K562 (cell line): Measurements from ENCODE around the gene RNASET2. TPM values are rescaled to one million over a fixed set of nuclear protein-coding genes. Genes with fewer than 3 reads are reported as not detected.
A peak's percentile ranks its signal among the peaks of the same experiment; 100 is the strongest.

ENCODE experiments used
- DDX20 ChIP-seq: fragments of 450-650 bp; IDR thresholded peaks from 2 replicates; pipeline ENCODE4 v1.6.1; 2016; ENCODE audit warnings: missing genetic modification characterization, low read depth, mild to moderate bottlenecking, missing compliant biosample characterization, moderate library complexity
- HCFC1 ChIP-seq: IDR thresholded peaks from 2 replicates; pipeline ENCODE4 v1.6.1; 2012; ENCODE audit warnings: low read depth, low read length, improper control_type of control experiment
- HNRNPUL1 ChIP-seq: fragments of 200-400 bp; formaldehyde crosslinking; IDR thresholded peaks from 2 replicates; pipeline ENCODE4 v1.6.1; 2017; ENCODE audit warnings: low read length
- MTA3 ChIP-seq: fragments of 450-650 bp; formaldehyde crosslinking; IDR thresholded peaks from 2 replicates; pipeline ENCODE4 v1.6.1; 2017; ENCODE audit warnings: mild to moderate bottlenecking, borderline replicate concordance
- PCBP1 ChIP-seq: fragments of 200-400 bp; formaldehyde crosslinking; IDR thresholded peaks from 2 replicates; pipeline ENCODE4 v1.6.1; 2018; ENCODE audit warnings: mild to moderate bottlenecking, low read depth, low read length; ENCODE audit not compliant: poor library complexity, severe bottlenecking
- POLR2G ChIP-seq: fragments of 200-400 bp; formaldehyde crosslinking; IDR thresholded peaks from 2 replicates; pipeline ENCODE4 v1.6.1; 2017; ENCODE audit warnings: low read depth, mild to moderate bottlenecking, antibody characterized with exemption, low read length, moderate library complexity
- RBM34 ChIP-seq: fragments of 200-400 bp; formaldehyde crosslinking; IDR thresholded peaks from 2 replicates; pipeline ENCODE4 v1.6.1; 2018; ENCODE audit warnings: low read length, borderline replicate concordance; ENCODE audit not compliant: insufficient read depth
- RFX1 ChIP-seq: fragments of 450-650 bp; IDR thresholded peaks from 2 replicates; pipeline ENCODE4 v1.6.1; 2016; ENCODE audit warnings: mild to moderate bottlenecking, moderate library complexity
- ZNF121 ChIP-seq: sonication (generic); formaldehyde crosslinking; conservative IDR thresholded peaks from 2 replicates; pipeline ENCODE4 v1.8.0; 2022; ENCODE audit warnings: missing genetic modification reagents
- ZNF124 ChIP-seq: sonication (generic); formaldehyde crosslinking; IDR thresholded peaks from 2 replicates; pipeline ENCODE4 v1.8.1; 2022; ENCODE audit warnings: missing genetic modification reagents
- polyA plus RNA-seq, 8 experiments: library from polyadenylated mRNA; depleted of rRNA in 4 of 8; stranded (reverse) in 5 of 8; unstranded in 3 of 8; fragments of >200 nt; fragmentation: Nextera tagmentation in 2 of 8; fragmentation: Illumina TruSeq in 1 of 8; extraction: Ambion mirVana in 2 of 8; extraction: Trizol in 1 of 8; gene quantifications; 2 replicates each; pipeline versions ENCODE4 v1.2.1 to v1.2.3, GENCODE V29; 2011 to 2014; ENCODE audit warnings: inconsistent platforms in 1 of 8, missing spikeins in 1 of 8
- total RNA-seq, 7 experiments: library from RNA; depleted of rRNA in 6 of 7; stranded (reverse); fragments of >200 nt in 6 of 7; fragmentation: Illumina TruSeq in 2 of 7; extraction: Trizol in 2 of 7; gene quantifications; 2 replicates each; pipeline versions ENCODE4 v1.2.1 to v1.2.3, GENCODE V29; 2011 to 2021; ENCODE audit warnings: low replicate concordance in 1 of 7
- TF ChIP-seq, protein P1 (sequence below), 2 experiments: IDR thresholded peaks in 1 of 2; conservative IDR thresholded peaks in 1 of 2; 2 replicates each; pipeline ENCODE4 v1.6.1; 2016; ENCODE audit warnings: low read depth in 2 of 2, mild to moderate bottlenecking in 1 of 2, missing compliant biosample characterization in 1 of 2, missing genetic modification characterization in 1 of 2, moderate library complexity in 1 of 2
- TF ChIP-seq, protein P2 (sequence below): sonication (generic); formaldehyde crosslinking; IDR thresholded peaks from 2 replicates; pipeline ENCODE4 v1.8.0; 2023; ENCODE audit warnings: missing genetic modification reagents, mild to moderate bottlenecking, borderline replicate concordance
- TF ChIP-seq, protein P3 (sequence below): fragments of 150-350 bp; IDR thresholded peaks from 2 replicates; pipeline ENCODE4 v1.6.1; 2014; ENCODE audit warnings: low read depth, mild to moderate bottlenecking, low read length, borderline replicate concordance

Gene RNASET2
- total and polyA plus RNA-seq, 9 of the 15 experiments (the other 6 are each of a cell fraction or from before 2014, with no cell fraction given), result 7.4 to 141 (median 91.3) TPM

DNA sequence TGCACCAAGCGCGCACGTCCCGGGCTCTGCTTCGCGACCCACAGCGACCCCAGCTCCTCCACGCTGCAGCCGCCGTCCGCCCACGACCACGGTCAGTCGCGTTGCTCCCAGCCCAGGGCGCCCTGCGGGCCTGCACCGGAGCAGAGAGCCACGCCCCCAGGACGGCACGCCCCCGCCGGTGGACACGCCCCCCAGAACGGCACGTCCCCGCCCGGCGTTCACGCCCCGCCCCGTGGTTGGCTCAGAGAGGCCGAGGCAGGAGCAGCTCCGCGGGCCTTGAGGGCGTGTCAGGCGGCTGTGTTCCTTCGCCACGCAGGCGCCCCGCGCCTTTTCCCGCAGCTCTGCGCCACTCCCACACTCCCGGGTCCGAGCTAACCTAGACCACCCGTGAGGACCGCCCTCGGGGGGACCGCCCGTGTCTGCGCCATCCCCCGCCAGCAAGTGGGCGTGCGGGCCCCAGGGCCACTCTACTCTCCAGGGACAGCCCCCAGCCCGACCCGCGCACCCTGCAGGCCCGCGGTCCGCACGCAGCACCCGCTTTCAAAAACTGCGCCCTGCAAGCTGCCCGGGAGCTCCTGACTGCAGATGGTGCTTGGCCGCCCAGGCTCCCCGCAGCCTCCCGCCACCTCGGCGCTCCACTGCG lies at the start of gene RNASET2 (continued):
- TF ChIP-seq HCFC1 (no peak), PCBP1 (no peak), DDX20 (no peak), MTA3 (0 out of 2 replicates have a peak, but pooled peaks have one; percentile 42), RFX1 (no peak), ZNF121 (CRISPR knock-in tag) (no peak), HNRNPUL1 (no peak), ZNF124 (CRISPR knock-in tag) (no peak), RBM34 (0 out of 2 replicates have a peak, but pooled peaks have one; percentile 15), POLR2G (peak; percentile 79)
- TF ChIP-seq, protein P1, sequence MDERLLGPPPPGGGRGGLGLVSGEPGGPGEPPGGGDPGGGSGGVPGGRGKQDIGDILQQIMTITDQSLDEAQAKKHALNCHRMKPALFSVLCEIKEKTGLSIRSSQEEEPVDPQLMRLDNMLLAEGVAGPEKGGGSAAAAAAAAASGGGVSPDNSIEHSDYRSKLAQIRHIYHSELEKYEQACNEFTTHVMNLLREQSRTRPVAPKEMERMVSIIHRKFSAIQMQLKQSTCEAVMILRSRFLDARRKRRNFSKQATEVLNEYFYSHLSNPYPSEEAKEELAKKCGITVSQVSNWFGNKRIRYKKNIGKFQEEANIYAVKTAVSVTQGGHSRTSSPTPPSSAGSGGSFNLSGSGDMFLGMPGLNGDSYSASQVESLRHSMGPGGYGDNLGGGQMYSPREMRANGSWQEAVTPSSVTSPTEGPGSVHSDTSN (CRISPR knock-in tag; IDR thresholded peaks at IDR 0.05; ENCODE audit: low read depth), result no peak
- TF ChIP-seq, protein P1 (tag; conservative IDR thresholded peaks at IDR 0.05; ENCODE audit: low read depth), result no peak
- TF ChIP-seq, protein P2, sequence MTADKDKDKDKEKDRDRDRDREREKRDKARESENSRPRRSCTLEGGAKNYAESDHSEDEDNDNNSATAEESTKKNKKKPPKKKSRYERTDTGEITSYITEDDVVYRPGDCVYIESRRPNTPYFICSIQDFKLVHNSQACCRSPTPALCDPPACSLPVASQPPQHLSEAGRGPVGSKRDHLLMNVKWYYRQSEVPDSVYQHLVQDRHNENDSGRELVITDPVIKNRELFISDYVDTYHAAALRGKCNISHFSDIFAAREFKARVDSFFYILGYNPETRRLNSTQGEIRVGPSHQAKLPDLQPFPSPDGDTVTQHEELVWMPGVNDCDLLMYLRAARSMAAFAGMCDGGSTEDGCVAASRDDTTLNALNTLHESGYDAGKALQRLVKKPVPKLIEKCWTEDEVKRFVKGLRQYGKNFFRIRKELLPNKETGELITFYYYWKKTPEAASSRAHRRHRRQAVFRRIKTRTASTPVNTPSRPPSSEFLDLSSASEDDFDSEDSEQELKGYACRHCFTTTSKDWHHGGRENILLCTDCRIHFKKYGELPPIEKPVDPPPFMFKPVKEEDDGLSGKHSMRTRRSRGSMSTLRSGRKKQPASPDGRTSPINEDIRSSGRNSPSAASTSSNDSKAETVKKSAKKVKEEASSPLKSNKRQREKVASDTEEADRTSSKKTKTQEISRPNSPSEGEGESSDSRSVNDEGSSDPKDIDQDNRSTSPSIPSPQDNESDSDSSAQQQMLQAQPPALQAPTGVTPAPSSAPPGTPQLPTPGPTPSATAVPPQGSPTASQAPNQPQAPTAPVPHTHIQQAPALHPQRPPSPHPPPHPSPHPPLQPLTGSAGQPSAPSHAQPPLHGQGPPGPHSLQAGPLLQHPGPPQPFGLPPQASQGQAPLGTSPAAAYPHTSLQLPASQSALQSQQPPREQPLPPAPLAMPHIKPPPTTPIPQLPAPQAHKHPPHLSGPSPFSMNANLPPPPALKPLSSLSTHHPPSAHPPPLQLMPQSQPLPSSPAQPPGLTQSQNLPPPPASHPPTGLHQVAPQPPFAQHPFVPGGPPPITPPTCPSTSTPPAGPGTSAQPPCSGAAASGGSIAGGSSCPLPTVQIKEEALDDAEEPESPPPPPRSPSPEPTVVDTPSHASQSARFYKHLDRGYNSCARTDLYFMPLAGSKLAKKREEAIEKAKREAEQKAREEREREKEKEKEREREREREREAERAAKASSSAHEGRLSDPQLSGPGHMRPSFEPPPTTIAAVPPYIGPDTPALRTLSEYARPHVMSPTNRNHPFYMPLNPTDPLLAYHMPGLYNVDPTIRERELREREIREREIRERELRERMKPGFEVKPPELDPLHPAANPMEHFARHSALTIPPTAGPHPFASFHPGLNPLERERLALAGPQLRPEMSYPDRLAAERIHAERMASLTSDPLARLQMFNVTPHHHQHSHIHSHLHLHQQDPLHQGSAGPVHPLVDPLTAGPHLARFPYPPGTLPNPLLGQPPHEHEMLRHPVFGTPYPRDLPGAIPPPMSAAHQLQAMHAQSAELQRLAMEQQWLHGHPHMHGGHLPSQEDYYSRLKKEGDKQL (CRISPR knock-in tag), result no peak
- TF ChIP-seq, protein P3, sequence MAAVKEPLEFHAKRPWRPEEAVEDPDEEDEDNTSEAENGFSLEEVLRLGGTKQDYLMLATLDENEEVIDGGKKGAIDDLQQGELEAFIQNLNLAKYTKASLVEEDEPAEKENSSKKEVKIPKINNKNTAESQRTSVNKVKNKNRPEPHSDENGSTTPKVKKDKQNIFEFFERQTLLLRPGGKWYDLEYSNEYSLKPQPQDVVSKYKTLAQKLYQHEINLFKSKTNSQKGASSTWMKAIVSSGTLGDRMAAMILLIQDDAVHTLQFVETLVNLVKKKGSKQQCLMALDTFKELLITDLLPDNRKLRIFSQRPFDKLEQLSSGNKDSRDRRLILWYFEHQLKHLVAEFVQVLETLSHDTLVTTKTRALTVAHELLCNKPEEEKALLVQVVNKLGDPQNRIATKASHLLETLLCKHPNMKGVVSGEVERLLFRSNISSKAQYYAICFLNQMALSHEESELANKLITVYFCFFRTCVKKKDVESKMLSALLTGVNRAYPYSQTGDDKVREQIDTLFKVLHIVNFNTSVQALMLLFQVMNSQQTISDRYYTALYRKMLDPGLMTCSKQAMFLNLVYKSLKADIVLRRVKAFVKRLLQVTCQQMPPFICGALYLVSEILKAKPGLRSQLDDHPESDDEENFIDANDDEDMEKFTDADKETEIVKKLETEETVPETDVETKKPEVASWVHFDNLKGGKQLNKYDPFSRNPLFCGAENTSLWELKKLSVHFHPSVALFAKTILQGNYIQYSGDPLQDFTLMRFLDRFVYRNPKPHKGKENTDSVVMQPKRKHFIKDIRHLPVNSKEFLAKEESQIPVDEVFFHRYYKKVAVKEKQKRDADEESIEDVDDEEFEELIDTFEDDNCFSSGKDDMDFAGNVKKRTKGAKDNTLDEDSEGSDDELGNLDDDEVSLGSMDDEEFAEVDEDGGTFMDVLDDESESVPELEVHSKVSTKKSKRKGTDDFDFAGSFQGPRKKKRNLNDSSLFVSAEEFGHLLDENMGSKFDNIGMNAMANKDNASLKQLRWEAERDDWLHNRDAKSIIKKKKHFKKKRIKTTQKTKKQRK, result no peak
